B cell (primary cell): ENCODE measurements around the gene ABLIM1. TPM values are rescaled to one million over a fixed set of nuclear protein-coding genes. Genes with fewer than 3 reads are reported as not detected.

Source experiments
- ATAC-seq: fragments of 200-7000 bp; cut with Tn5 transposase; one replicate; pipeline ENCODE4 v1.10.0; 2021; ENCODE audit warnings: low read depth, mild to moderate bottlenecking, moderate number of reproducible peaks, moderate library complexity
- CTCF ChIA-PET: fragments of 350-600 bp; sonication (Branson Sonifier 250); formaldehyde crosslinking; loops from one replicate; lab custom pipeline; 2021; ENCODE audit warnings: antibody characterized with exemption, inconsistent platforms; lab: Charles Lee
- POLR2A ChIA-PET: fragments of 350-600 bp; sonication (Branson Sonifier 250); formaldehyde crosslinking; loops from one replicate; lab custom pipeline; 2021; ENCODE audit warnings: antibody characterized with exemption; lab: Charles Lee
- DNase-seq: peaks from one replicate; pipeline ENCODE4 v3.0.0; 2013
- H2AFZ ChIP-seq: 2 replicates; pipeline ENCODE4 v1.6.1; 2012; ENCODE audit warnings: mild to moderate bottlenecking, low read depth, low read length; ENCODE audit not compliant: insufficient read depth, poor library complexity, severe bottlenecking
- H3K27ac ChIP-seq, 2 donors: 1 replicate in 1 of 2; 2 replicates in 1 of 2; pipeline ENCODE4 v1.5.1; 2012 to 2013; ENCODE audit warnings: low read length in 2 of 2, mild to moderate bottlenecking in 2 of 2, moderate library complexity in 1 of 2
- H3K27me3 ChIP-seq, 4 experiments: fragments of 200-600 bp in 1 of 4; sonication (generic) in 1 of 4; replicated peaks in 1 of 4; 1 replicate in 2 of 4; 2 replicates in 2 of 4; pipeline versions ENCODE4 v1.6.1 to v1.7.0; 2013 to 2016; ENCODE audit warnings: low read length in 3 of 4, mild to moderate bottlenecking in 2 of 4, mixed read lengths in 1 of 4, moderate library complexity in 1 of 4; ENCODE audit not compliant: insufficient read depth in 4 of 4, control insufficient read depth in 3 of 4; ENCODE audit errors: control extremely low read depth in 1 of 4
- H3K36me3 ChIP-seq, 2 experiments: replicated peaks in 1 of 2; 1 replicate in 1 of 2; 2 replicates in 1 of 2; pipeline versions ENCODE4 v1.6.1 to v1.7.1; 2013; ENCODE audit warnings: low read length in 1 of 2; ENCODE audit not compliant: insufficient read depth in 2 of 2, control insufficient read depth in 1 of 2; ENCODE audit errors: control extremely low read depth in 1 of 2, extremely low read depth in 1 of 2
- H3K4me1 ChIP-seq, 2 donors: fragments of 200-600 bp in 1 of 2; sonication (generic) in 1 of 2; 1 replicate in 1 of 2; 2 replicates in 1 of 2; pipeline versions ENCODE4 v1.5.1 to v1.6.1; 2013 to 2017; ENCODE audit warnings: low read length in 2 of 2; ENCODE audit not compliant: control insufficient read depth in 2 of 2, insufficient read depth in 2 of 2
- H3K4me2 ChIP-seq: replicated peaks from 2 replicates; pipeline ENCODE3; 2012; ENCODE audit warnings: mild to moderate bottlenecking, low read depth, low read length; ENCODE audit not compliant: poor library complexity, severe bottlenecking
- H3K4me3 ChIP-seq, 5 experiments: fragments of 200-600 bp in 1 of 5; sonication (generic) in 1 of 5; 1 replicate in 3 of 5; 2 replicates in 2 of 5; pipeline versions ENCODE4 v1.5.1 to v1.7.0; 2011 to 2016; ENCODE audit warnings: low read length in 4 of 5, mild to moderate bottlenecking in 4 of 5, low read depth in 2 of 5, control low read depth in 1 of 5, moderate library complexity in 1 of 5; ENCODE audit not compliant: insufficient read depth in 1 of 5; ENCODE audit errors: control extremely low read depth in 1 of 5, extremely low read depth in 1 of 5
- H3K79me2 ChIP-seq: fragments of 200-600 bp; sonication (generic); one replicate; pipeline ENCODE4 v1.6.0; 2016; ENCODE audit warnings: low read length; ENCODE audit not compliant: control insufficient read depth, insufficient read depth
- H3K9ac ChIP-seq: fragments of 200-600 bp; sonication (generic); 2 replicates; pipeline ENCODE4 v1.6.1; 2017; ENCODE audit warnings: mild to moderate bottlenecking, low read length, moderate library complexity
- H3K9me3 ChIP-seq, 3 donors: one replicate each; pipeline versions ENCODE4 v1.6.1 to v1.7.1; 2013; ENCODE audit warnings: low read length in 2 of 3; ENCODE audit not compliant: control insufficient read depth in 2 of 3, insufficient read depth in 1 of 3; ENCODE audit errors: control extremely low read depth in 1 of 3
- H4K20me1 ChIP-seq: 2 replicates; pipeline ENCODE4 v1.6.0; 2012; ENCODE audit warnings: mild to moderate bottlenecking, low read length; ENCODE audit not compliant: insufficient read depth, control insufficient read depth, poor library complexity, severe bottlenecking
- H3K27ac Mint-ChIP-seq: one replicate; pipeline ENCODE4 v1.8.0; 2021; ENCODE audit warnings: mixed read lengths
- H3K27me3 Mint-ChIP-seq: one replicate; pipeline ENCODE4 v1.8.0; 2021; ENCODE audit warnings: mixed read lengths
- H3K4me1 Mint-ChIP-seq: one replicate; pipeline ENCODE4 v1.8.0; 2021; ENCODE audit warnings: mixed read lengths
- H3K4me3 Mint-ChIP-seq: one replicate; pipeline ENCODE4 v1.8.0; 2021; ENCODE audit warnings: mixed read lengths
- H3K9me3 Mint-ChIP-seq: one replicate; pipeline ENCODE4 v1.8.0; 2022; ENCODE audit warnings: mixed read lengths; ENCODE audit not compliant: insufficient read depth
- EZH2 ChIP-seq: IDR thresholded peaks from 2 replicates; pipeline ENCODE4 v1.6.1; 2012; ENCODE audit warnings: borderline replicate concordance, low read depth, mild to moderate bottlenecking, moderate library complexity, low read length; ENCODE audit not compliant: insufficient read depth, poor library complexity, severe bottlenecking
- WGBS: methylation state at CpG from one replicate; pipeline ENCODE4 v1.1.5; 2013; ENCODE audit warnings: missing lambda C conversion rate; ENCODE audit not compliant: insufficient coverage; 5-methylcytosine and 5-hydroxymethylcytosine counted together
- intact Hi-C: fragments of 100-400 bp; cut with micrococcal nuclease; formaldehyde crosslinking; loops from one replicate; pipeline ENCODE4 v1.10.0; 2022
- polyA plus RNA-seq: library from polyadenylated mRNA; depleted of rRNA; stranded (reverse); fragments of >200 nt; gene quantifications from 2 replicates; pipeline ENCODE4 v1.2.3, GENCODE V29; 2012
- total RNA-seq, 2 donors: library from RNA; stranded (reverse); fragments of 120-200 nt in 1 of 2; gene quantifications; 1 replicate in 1 of 2; 2 replicates in 1 of 2; pipeline versions ENCODE4 v1.2.3 to v1.2.4, GENCODE V29; 2013 to 2022
- TF ChIP-seq, protein P1 (sequence below): fragments of 200-600 bp; IDR thresholded peaks from one replicate; pipeline ENCODE4 v1.8.0; 2022; ENCODE audit warnings: antibody characterized with exemption, mild to moderate bottlenecking

ABLIM1 gene
- total and polyA plus RNA-seq, 2 donors (not counting 1 experiment from before 2014, with no cell fraction given), result 55.6 to 148 TPM

DNA sequence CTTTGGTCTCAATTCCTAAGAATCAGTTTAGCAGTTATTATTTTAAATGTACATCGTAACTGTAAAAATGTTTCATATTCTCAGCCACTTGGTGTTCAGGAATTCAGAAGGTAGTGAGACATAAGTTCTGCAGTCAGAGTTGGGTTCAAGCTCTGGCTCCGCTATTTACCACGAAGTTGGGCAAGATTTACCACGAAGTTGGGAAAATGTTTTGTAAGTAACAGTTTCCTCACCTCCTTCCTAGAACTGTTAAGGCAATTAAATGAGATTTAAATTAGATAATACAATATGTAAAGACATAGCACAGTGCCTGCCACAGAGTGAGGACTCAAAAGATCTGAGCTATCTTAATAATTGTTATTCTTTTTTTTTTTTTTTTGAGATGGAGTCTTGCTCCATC lies 16.3 kb upstream of the ABLIM1 start:
- H3K9me3 Mint-ChIP-seq, result no peaks in the 10 kb centered on the region

DNA sequence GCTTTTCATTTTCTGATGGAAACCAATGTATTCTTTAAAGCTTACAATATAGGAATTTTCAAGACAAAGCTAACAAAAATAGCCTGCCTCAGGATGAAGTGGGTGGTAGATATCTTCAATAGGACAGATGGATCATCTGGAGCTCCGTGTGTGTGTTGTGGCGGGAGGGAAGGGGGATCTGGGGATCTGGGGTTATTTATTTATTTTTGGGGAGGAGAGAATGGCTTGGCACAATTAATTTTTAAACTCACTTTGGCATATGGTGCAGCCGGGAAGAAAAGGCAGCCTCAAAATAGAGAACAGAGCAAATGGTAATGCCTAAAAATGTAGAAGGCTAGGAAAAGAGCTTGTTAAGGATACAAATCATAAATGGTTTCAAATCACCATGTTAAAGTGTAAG lies 11.6 kb upstream of the ABLIM1 start:
- intact Hi-C loops, result no loop called here
- POLR2A ChIA-PET, result no interaction called here
- 92% methylated on average over 2 of the region's 3 CpGs for WGBS
- no peaks in the 10 kb centered on the region for H3K9me3 Mint-ChIP-seq
- Histone ChIP-seq H3K4me2 (no peak overlapping the region), H2AFZ (no peak overlapping the region), H3K4me1 (no peaks in the 10 kb centered on the region), H3K27me3 (no peaks in the 10 kb centered on the region), H3K27ac (no peak overlapping the region), H3K9me3 (no peaks in the 10 kb centered on the region), H3K79me2 (no peaks in the 10 kb centered on the region), H3K36me3 (no peaks in the 10 kb centered on the region), H4K20me1 (no peaks in the 10 kb centered on the region), H3K4me3 (no peak overlapping the region), H3K9ac (no peak overlapping the region)
- no peaks in the 10 kb centered on the region for H3K4me1 Mint-ChIP-seq
- no peak overlapping the region for H3K27ac Mint-ChIP-seq
- H3K27me3 Mint-ChIP-seq, result peaks cover 21% of the 10 kb centered on the region
- no peak overlapping the region for H3K4me3 Mint-ChIP-seq
- TF ChIP-seq, protein P1, sequence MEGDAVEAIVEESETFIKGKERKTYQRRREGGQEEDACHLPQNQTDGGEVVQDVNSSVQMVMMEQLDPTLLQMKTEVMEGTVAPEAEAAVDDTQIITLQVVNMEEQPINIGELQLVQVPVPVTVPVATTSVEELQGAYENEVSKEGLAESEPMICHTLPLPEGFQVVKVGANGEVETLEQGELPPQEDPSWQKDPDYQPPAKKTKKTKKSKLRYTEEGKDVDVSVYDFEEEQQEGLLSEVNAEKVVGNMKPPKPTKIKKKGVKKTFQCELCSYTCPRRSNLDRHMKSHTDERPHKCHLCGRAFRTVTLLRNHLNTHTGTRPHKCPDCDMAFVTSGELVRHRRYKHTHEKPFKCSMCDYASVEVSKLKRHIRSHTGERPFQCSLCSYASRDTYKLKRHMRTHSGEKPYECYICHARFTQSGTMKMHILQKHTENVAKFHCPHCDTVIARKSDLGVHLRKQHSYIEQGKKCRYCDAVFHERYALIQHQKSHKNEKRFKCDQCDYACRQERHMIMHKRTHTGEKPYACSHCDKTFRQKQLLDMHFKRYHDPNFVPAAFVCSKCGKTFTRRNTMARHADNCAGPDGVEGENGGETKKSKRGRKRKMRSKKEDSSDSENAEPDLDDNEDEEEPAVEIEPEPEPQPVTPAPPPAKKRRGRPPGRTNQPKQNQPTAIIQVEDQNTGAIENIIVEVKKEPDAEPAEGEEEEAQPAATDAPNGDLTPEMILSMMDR, result no peak
- TF ChIP-seq EZH2, result no peak
- ATAC-seq (no peak), DNase-seq (no peak)
- CTCF ChIA-PET, result interaction anchor here (0.7 kb wide), 1 partner anchor 43 kb away, joined by 5 read pairs; no protein-coding TSS in a partner anchor

More for the DNA sequence above, 16.3 kb upstream of the ABLIM1 start:
- H3K79me2 ChIP-seq, result no peaks in the 10 kb centered on the region
- POLR2A ChIA-PET, result no interaction called here
- intact Hi-C loops, result no loop called here
- no peaks in the 10 kb centered on the region for H3K4me1 ChIP-seq
- H3K27me3 ChIP-seq, result no peaks in the 10 kb centered on the region
- H3K27ac Mint-ChIP-seq, result no peak overlapping the region
- no peak for ATAC-seq
- no peak overlapping the region for H3K4me3 ChIP-seq
- no peak for DNase-seq
- TF ChIP-seq EZH2, result no peak
- TF ChIP-seq, protein P1, result no peak
- H3K27me3 Mint-ChIP-seq, result peaks cover 6% of the 10 kb centered on the region
- no peak overlapping the region for H2AFZ ChIP-seq
- WGBS, result no CpG with 5 or more reads among the region's 4 CpGs
- H4K20me1 ChIP-seq, result no peaks in the 10 kb centered on the region
- CTCF ChIA-PET, result interaction anchor here (0.7 kb wide), 1 partner anchor 115 kb away, joined by 3 read pairs; no protein-coding TSS in a partner anchor
- H3K4me1 Mint-ChIP-seq, result no peaks in the 10 kb centered on the region
- no peaks in the 10 kb centered on the region for H3K36me3 ChIP-seq
- H3K9ac ChIP-seq, result no peak overlapping the region
- H3K4me2 ChIP-seq, result no peak overlapping the region
- H3K9me3 ChIP-seq, result no peaks in the 10 kb centered on the region
- H3K27ac ChIP-seq, result no peak overlapping the region
- H3K4me3 Mint-ChIP-seq, result no peak overlapping the region
